Muscle of leg (tissue), 11 donors: ENCODE measurements around the gene ZFYVE26. TPM values are rescaled to one million over a fixed set of nuclear protein-coding genes. Genes with fewer than 3 reads are reported as not detected.
"Not testable (repeated sequence)": the region's sequence is repeated elsewhere in the genome, so short reads cannot be mapped to it uniquely, and the experiment has no call there.

ENCODE experiments used
- DNase-seq: peaks from one replicate; pipeline ENCODE4 v3.0.0; 2013
- H3K27ac ChIP-seq: one replicate; pipeline ENCODE4 v1.5.1; 2013; ENCODE audit warnings: mild to moderate bottlenecking, low read length, control low read depth
- H3K27me3 ChIP-seq: one replicate; pipeline ENCODE4 v1.6.1; 2013; ENCODE audit warnings: low read length; ENCODE audit not compliant: control insufficient read depth, insufficient read depth
- H3K36me3 ChIP-seq: one replicate; pipeline ENCODE4 v1.6.1; 2013; ENCODE audit warnings: low read length; ENCODE audit not compliant: control insufficient read depth, insufficient read depth
- H3K4me1 ChIP-seq: one replicate; pipeline ENCODE4 v1.6.1; 2013; ENCODE audit warnings: low read length; ENCODE audit not compliant: control insufficient read depth, insufficient read depth
- H3K4me3 ChIP-seq: one replicate; pipeline ENCODE4 v1.5.1; 2013; ENCODE audit warnings: low read length, control low read depth
- H3K9me3 ChIP-seq: replicated peaks from 2 replicates; pipeline ENCODE4 v1.6.1; 2013; ENCODE audit warnings: low read depth, low read length; ENCODE audit not compliant: control insufficient read depth
- WGBS: methylation state at CpG from one replicate; pipeline ENCODE4 v1.1.5; 2013; ENCODE audit warnings: missing lambda C conversion rate; ENCODE audit not compliant: insufficient coverage; 5-methylcytosine and 5-hydroxymethylcytosine counted together
- polyA plus RNA-seq, 8 donors: library from polyadenylated mRNA; unstranded; fragments of 120-200 nt; gene quantifications; one replicate each; pipeline versions ENCODE4 v1.2.1 to v1.2.3, GENCODE V29; 2013; ENCODE audit warnings: inconsistent platforms in 1 of 8, low replicate concordance in 1 of 8; ENCODE audit not compliant: insufficient read length in 8 of 8, insufficient read depth in 1 of 8
- total RNA-seq: library from RNA; stranded (reverse); fragments of 120-200 nt; gene quantifications from one replicate; pipeline ENCODE4 v1.2.4, GENCODE V29; 2013

ZFYVE26 gene
- total and polyA plus RNA-seq, 9 donors, result 9.4 to 16.8 (median 12.3) TPM

GRCh38 chr14:67729072-67729885 is 87.1 kb downstream of the ZFYVE26 start:
- no peaks in the 10 kb centered on the region for H3K9me3 ChIP-seq
- H3K4me3 ChIP-seq, result no peak overlapping the region
- peaks cover 16% of the 10 kb centered on the region for H3K27me3 ChIP-seq
- H3K36me3 ChIP-seq, result no peaks in the 10 kb centered on the region
- peaks cover 6% of the 10 kb centered on the region for H3K4me1 ChIP-seq
- 23% methylated on average over 13 of the region's 21 CpGs for WGBS
- no peak for DNase-seq
- no peak overlapping the region for H3K27ac ChIP-seq

GRCh38 chr14:67728258-67728657 is 88.1 kb downstream of the ZFYVE26 start:
- Histone ChIP-seq H3K4me3 (no peak overlapping the region), H3K4me1 (no peaks in the 10 kb centered on the region), H3K9me3 (peaks cover 3% of the 10 kb centered on the region), H3K27ac (no peak overlapping the region), H3K36me3 (no peaks in the 10 kb centered on the region), H3K27me3 (peaks cover 16% of the 10 kb centered on the region)
- DNase-seq, result no peak

- WGBS, result 95% methylated on average over 5 of the region's 7 CpGs
- no peak overlapping the region for H3K27ac ChIP-seq
- peaks cover 16% of the 10 kb centered on the region for H3K27me3 ChIP-seq
- H3K4me1 ChIP-seq, result peaks cover 6% of the 10 kb centered on the region
- no peak overlapping the region for H3K4me3 ChIP-seq
- no peak for DNase-seq
- H3K36me3 ChIP-seq, result no peaks in the 10 kb centered on the region
- H3K9me3 ChIP-seq, result peaks cover 3% of the 10 kb centered on the region
Measured at GRCh38 chr14:67727361-67727760, 89.0 kb downstream of the ZFYVE26 start.

- H3K9me3 ChIP-seq, result peaks cover 3% of the 10 kb centered on the region
- no peak overlapping the region for H3K27ac ChIP-seq
- WGBS, result no CpG with 5 or more reads among the region's 5 CpGs
- H3K4me1 ChIP-seq, result peaks cover 8% of the 10 kb centered on the region
- no peak overlapping the region for H3K4me3 ChIP-seq
- H3K27me3 ChIP-seq, result peaks cover 18% of the 10 kb centered on the region
- H3K36me3 ChIP-seq, result no peaks in the 10 kb centered on the region
- no peak for DNase-seq
Measured at GRCh38 chr14:67725171-67725570, 91.2 kb downstream of the ZFYVE26 start.

GRCh38 chr14:67722293-67722692 is 94.1 kb downstream of the ZFYVE26 start:
- peaks cover 3% of the 10 kb centered on the region for H3K9me3 ChIP-seq
- peaks cover 15% of the 10 kb centered on the region for H3K27me3 ChIP-seq
- no peak overlapping the region for H3K27ac ChIP-seq
- no peak overlapping the region for H3K4me3 ChIP-seq
- peaks cover 8% of the 10 kb centered on the region for H3K4me1 ChIP-seq
- H3K36me3 ChIP-seq, result no peaks in the 10 kb centered on the region
- WGBS, result 0% methylated on average over 2 of the region's 3 CpGs
- DNase-seq, result peak; percentile 92

- no peak overlapping the region for H3K4me3 ChIP-seq
- H3K36me3 ChIP-seq, result no peaks in the 10 kb centered on the region
- peaks cover 14% of the 10 kb centered on the region for H3K27me3 ChIP-seq
- H3K4me1 ChIP-seq, result peaks cover 8% of the 10 kb centered on the region
- H3K9me3 ChIP-seq, result peaks cover 3% of the 10 kb centered on the region
- WGBS, result 75% methylated on average over 2 of the region's 5 CpGs
- DNase-seq, result no peak
- no peak overlapping the region for H3K27ac ChIP-seq
Measured at GRCh38 chr14:67721875-67722274, 94.5 kb downstream of the ZFYVE26 start.

GRCh38 chr14:67719866-67720265 is 96.5 kb downstream of the ZFYVE26 start:
- Histone ChIP-seq H3K36me3 (no peaks in the 10 kb centered on the region), H3K9me3 (peaks cover 3% of the 10 kb centered on the region), H3K27ac (no peak overlapping the region), H3K27me3 (peaks cover 3% of the 10 kb centered on the region), H3K4me3 (no peak overlapping the region), H3K4me1 (peaks cover 8% of the 10 kb centered on the region)
- no CpG with 5 or more reads among the region's 2 CpGs for WGBS
- no peak for DNase-seq

GRCh38 chr14:67719385-67719784 is 97.0 kb downstream of the ZFYVE26 start:
- H3K4me1 ChIP-seq, H3K4me3 ChIP-seq, H3K27me3 ChIP-seq, H3K27ac ChIP-seq, H3K36me3 ChIP-seq, H3K9me3 ChIP-seq, DNase-seq: not testable (repeated sequence)
- no CpG with 5 or more reads among the region's 3 CpGs for WGBS

GRCh38 chr14:67718265-67718664 is 98.1 kb downstream of the ZFYVE26 start:
- H3K9me3 ChIP-seq, result no peaks in the 10 kb centered on the region
- H3K4me3 ChIP-seq, result no peak overlapping the region
- H3K27ac ChIP-seq, result no peak overlapping the region
- no peak for DNase-seq
- peaks cover 8% of the 10 kb centered on the region for H3K4me1 ChIP-seq
- peaks cover 3% of the 10 kb centered on the region for H3K27me3 ChIP-seq
- no peaks in the 10 kb centered on the region for H3K36me3 ChIP-seq
- WGBS, result no CpG with 5 or more reads among the region's 2 CpGs

- Histone ChIP-seq H3K27ac (no peak overlapping the region), H3K4me3 (no peak overlapping the region), H3K36me3 (no peaks in the 10 kb centered on the region), H3K4me1 (no peaks in the 10 kb centered on the region), H3K9me3 (no peaks in the 10 kb centered on the region), H3K27me3 (peaks cover 3% of the 10 kb centered on the region)
- WGBS, result no CpG with 5 or more reads among the region's 1 CpG
- DNase-seq, result no peak
Measured at GRCh38 chr14:67717048-67717447, 99.3 kb downstream of the ZFYVE26 start.
